T follicular helper cell (primary cell): ENCODE results near the gene PROK1.

Source experiments
- DNase-seq: peaks from one replicate; pipeline ENCODE4 v3.0.0-alpha.2; 2020; ENCODE audit warnings: low read depth

Gene PROK1

DNA sequence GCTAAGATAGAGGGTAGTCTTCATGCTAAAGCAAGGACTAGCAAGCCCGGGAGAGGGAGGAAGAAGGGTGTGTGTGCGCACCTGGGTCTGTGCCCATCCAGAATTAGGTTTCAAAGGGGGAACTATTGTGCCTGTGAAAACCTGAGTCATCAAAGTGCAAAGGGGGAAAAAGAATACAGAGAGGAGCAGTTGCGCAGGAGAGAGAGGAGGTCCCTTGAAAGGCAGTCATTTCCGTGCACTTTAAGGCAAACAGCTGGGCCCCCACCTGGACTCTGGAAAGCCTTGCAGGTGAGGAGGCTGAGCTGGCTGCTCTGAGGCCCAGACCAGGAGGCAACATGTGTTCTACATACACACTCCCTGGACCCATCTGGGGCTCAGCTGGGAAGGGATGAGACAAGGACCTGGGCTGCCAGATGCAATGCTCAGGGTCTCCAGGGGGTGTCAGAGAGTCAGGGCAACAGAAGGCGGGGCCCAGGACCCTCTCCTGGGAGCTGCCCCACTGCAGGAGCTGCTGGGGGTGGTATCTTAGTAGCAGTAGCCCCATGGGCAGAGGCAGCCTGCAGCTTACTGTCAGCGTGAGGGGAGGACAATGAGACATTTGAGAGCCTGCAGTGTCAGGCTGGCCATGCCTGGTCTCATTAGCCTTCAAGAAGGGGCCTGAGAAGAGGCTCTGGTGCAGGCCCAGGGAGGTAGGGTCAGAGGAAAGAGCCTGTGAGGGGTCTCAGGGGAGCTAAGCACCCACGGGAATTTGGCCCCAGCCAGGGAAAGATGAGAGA is 14.3 kb downstream of the PROK1 start:
- no peak for DNase-seq

DNA sequence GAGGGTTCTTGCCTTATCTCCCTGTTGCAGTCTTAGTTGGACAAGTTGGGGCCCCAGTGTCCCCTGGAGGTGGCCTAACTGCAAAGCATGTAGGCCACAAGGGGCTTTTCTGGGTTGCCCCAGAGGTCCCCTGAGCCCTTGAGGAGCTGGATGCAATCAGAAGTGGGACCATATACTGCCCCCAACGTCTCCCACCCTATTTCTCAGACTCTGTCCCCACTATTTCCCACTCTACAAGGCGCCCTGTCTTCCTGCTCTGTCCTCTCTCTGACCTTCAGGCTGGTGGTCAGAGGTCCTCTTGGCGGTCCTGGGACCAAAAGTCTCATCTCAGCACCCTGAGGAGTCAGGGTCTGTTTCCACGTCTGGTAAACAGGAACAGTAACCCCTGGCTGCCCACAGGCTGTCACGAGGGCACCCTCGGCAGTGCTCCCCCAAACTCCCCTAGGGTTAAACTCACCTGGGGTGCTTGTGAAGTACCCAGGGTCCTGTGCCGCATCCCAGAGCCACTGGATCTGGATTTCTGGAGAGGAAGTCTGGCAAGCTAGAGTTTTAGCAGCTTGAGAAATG is 14.9 kb downstream of the PROK1 start:
- no peak for DNase-seq

DNA sequence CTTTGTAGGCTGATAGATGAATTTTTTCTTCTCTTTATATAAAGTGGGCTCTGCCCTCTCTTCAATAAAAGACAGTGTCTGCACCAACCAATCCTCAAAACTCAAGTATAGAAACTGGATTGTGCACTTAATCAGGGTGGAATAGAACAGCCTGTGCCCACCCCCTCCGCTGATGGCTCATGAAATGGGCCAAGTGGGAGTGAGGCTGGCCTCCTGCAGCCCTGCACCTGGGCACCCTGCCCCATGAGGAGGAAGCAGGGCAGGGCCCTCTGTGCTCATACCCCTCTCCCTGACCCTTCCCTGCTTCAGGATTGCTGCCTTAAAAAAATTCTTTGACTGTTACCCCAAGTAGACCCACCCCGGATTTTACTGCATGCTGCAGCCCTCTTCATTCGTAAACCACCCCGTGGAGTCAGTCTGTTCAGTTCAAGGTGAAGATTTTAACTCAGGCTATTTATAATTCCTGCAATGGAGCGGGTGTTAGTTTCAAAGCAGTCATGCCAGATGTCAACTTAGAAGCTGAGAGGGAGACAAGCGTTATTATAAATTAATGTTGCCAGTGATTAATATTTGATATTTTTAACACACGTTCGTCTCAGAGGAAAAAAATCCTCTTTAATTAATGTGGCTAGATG is 15.8 kb downstream of the PROK1 start:
- DNase-seq, result no peak

DNA sequence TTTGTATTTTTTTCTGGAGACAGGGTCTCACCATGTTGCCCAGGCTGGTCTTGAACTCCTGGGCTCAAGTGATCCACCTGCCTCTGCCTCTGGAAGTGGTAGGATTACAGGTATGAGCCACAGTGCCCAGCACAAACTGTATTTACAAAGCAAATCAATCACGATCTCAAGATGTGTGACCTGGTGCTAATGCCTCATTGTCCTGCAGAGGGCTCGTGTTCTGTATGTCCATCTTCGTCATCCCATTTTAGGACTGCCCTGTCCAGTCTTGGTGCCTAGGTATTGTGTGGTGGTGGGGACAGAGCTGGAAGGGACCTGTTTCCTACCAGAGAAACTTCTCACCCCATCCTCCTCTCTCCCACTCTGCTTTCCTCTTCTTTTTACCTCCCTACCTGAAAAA is 20.2 kb downstream of the PROK1 start:
- no peak for DNase-seq

DNA sequence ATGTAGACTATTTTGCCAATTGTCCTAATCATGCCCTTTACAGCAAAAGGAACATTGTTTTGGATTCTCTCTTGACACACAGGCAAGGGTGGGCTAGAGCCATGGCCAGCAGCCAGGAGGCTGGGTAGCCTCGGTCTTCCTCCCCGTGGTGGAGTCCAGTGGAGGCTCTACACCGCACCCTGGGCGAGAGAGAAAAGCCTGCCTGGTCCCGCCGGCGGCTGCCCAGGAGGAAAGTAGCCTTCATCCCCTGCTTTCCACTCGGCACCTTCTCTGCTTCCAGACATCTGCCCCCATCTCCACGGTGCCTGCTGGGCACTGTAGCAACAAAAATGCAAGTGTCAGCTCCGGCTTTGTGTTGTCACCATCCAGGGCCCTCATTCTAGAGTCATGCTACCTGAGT is 21.6 kb downstream of the PROK1 start:
- DNase-seq, result no peak

DNA sequence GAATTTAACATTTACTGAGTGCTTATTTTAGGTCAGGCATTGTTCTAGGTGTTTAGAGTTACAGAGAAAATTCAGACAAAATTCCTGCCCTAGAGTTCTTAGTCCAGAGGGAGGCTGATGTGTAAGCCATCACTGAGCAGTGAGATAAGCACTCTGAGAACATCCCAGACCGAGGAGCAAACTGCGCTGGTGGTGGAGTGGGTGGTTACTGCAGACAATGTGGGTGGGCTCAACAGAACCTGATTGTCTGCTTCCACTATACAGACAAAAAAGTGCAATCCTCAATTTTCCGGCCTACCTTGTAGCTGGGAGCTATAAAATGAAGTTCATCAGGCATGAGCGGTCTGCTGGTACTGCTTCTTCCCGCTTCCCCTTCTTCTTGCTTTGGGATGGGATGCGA is 23.5 kb downstream of the PROK1 start:
- DNase-seq, result no peak

DNA sequence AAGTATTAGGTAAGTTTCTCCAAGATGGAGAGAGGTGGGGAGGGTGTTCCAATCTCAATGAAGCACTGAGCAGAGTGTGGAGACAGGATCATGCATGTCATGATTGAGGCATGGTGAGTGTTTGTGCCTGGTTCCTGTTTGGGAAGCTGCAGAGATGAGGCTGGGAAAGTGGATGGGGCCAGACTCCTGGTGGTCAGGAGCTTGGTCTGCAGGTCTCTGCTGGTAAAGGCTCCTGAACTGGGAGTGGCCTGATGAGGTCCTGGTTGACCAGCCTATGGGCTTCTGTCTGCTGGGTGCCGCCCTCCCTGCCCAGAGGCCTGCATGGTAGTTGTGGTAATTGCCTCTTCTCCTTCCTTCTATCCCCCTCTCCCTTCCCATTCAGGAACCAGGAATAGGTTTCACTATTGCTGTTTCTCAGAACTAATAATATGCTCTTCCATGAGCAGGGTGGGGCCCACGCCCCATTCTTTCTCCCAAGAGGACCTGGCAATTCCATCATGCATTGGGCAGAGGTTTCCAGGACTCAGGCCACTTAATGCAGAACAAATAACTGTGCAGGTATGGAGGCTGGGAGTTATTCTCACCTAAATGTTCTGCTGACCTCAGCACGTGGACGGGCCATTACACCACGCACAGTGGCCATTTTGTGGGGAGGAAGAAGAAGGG is 24.5 kb downstream of the PROK1 start:
- no peak for DNase-seq

DNA sequence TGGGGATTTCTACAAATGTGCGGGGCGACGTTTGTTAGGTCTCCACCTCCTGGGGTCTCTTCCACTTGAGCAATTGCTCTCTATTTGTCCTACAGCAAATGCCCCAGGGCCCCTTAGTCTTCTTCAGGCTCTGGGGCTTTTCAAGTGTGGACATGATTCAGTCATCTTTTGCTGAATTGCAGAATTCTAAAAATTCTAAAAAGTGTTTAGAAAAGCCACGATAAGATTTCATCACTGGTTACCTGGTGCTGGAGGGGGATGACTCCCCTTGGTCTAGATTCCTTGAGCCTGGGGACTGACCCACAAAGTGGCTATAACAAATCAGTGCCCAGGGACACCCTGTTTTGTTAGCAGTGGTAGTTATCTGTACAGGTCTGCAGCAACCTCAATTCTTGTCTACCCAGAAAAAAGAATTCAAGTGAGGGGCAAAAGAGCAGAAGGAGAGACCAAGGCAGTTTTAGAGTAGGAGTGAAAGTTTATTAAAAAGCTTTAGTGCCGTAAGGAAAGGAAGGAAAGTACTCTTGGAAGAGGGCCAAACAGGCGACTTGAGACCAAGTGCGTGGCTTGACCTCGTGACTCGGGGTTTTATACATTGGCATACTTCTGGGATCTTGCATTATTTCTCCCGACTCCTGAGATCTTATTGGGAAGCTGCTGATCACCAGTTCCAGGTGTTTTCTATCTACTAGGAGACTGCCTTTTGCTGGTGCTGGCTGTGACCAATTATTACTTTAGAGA is 25.2 kb downstream of the PROK1 start:
- DNase-seq, result no peak

DNA sequence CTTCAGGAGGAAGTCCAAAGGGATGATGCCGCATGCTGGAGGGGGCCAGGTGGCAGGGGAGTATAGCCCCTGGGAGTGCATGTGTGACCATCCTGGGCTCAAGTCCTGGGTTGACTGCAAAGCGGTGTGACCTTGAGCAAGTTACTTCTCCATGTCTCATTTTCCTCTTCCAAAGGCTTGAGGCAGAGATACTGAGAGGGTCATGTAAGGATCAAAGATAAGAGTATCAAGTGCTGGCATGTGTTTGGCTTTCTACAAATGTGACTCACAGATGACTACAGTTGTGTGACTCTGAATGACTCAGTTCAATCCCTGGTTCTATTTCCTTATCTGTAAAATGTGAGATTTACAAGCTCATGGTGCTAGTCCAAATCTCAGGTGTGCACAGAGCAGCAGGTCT is 26.1 kb downstream of the PROK1 start:
- no peak for DNase-seq

DNA sequence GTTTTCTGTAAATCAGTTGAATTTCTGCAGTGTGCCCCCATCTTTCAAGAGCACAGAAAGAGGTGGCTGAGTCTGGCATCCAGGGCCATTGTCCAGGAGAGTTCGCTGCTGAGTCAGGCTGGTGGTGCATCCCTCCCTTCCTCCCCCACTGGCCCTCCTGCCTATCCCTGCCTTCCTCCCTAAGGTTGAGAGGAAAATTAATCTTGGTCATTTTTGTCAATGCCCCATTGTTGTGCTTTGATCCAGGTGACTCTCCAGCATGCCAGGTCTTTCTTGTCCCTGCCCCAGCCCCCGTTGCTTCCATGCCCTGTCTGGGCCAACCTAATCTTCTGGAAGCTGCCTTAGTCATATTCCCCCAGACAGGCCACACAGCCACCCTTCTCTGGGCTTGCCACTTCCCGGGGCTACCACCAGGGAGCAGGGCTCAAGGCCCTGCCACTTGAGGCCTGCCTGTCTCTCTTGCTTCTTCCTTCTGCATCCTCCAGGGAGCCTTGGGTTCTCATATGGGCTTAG is 26.6 kb downstream of the PROK1 start:
- DNase-seq, result no peak

DNA sequence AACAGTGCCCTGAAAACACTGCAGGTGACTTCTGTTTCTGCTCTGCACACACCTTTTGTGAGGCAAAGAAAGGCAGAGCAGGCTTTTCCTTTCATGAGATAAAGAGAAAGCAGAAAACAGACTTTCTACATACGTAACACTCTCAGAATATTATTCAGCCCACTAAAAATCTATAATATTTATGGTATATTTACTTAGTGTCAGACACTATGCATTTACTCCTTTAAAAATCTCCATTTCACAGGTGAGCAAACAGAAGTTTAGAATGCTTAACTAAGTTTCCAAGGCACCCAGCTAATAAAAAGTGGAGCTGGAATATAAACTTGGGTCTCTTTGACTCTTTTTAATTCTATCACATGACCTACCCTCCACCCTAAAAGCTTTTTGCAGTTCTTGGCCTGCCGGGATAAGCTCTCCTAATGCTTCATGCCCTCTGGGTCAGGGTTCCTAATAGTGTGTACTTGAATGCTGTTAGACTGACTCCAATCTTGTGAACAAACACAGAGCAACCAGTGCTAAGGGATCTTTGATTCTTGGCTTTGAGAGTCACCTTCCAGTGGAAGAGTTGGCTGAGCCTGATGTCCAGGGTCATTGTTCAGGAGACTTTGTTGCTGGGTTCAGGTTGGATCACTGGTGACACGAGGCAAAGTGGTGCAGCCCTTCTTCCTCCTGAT is 27.2 kb downstream of the PROK1 start:
- DNase-seq, result no peak

DNA sequence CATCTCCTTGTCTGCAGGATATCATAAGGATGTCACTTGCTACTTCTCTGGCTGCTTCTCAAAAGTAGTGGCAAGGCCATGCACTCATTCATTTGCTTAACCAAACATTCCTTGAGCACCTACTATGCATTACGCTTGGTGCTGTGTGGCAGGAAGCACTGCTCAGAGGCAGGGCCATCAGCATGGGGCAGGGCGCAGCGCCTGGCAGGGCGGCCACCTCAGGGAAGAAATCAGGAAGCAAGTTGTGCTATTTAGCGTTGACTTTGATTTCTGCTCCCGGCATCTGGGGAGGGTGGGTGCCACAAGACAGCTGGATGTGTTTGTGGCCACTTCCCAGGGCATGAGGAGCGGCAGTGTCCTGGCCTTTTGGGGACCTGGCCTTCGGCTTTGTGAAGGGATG is 27.9 kb downstream of the PROK1 start:
- DNase-seq, result no peak

DNA sequence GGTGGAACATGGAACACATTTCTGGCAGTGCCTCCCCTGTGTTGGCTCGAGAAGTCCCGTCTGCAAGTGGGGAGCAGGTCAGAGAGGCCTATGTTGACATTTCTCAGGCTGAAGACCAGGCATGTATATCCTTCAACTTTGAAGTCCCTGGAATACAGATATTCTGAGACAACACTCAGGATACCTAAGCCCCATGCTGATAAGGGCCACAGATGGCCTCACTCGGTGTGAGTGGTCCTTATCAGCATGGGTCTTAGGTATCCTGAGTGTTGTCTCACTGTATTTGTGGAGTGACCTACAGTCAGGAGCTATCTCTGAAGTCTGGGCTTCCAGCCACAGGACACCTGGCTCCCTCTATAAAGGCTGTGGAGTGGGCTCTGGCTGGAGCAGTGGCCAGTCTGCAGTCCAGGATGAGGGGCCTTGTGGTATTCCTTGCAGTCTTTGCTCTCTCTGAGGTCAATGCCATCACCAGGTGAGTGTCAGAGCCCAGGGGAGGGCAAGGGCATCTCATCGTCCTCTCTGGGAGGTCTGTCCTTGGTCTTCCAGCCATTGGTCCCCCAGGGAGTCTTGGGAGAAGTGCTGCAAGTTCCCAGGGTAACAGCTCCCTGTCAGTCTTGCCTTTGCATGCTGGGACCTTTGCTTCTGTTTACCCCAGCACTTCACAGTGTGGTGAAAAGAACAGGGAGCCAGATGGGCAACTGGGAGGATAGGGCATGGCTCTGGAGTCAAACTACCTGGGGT is 29.6 kb downstream of the PROK1 start:
- no peak for DNase-seq

DNA sequence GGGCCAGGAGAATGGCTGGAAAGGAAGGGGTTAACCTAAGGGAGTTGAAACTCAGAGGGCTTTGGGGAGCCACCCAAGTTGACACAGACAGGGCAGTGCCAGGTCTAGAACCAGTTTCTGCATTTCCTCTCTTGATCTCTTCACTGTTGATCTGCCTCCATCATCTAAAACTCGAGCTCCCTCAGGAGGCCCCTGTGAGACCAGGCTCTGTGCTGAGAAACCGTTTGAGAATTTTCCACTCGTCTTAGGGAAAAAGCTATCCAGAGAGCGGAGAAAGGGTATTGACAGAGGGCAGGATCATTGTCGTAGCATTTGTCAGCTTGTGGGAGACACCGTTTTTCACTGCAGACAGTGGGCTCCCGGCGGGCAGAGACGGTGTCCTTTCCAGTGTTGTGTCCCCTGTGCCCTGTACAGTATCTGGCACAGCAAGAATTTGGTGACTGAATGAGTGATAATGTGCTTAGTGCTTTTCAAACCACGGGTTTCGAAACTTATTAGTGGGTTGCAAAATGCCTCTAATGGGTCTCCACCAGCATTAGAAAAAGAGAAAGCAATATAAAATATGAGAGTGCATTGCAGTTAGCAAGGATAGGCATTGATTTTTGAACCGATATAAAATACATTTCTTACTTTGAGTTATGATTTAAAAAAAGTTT is 31.1 kb downstream of the PROK1 start:
- no peak for DNase-seq

DNA sequence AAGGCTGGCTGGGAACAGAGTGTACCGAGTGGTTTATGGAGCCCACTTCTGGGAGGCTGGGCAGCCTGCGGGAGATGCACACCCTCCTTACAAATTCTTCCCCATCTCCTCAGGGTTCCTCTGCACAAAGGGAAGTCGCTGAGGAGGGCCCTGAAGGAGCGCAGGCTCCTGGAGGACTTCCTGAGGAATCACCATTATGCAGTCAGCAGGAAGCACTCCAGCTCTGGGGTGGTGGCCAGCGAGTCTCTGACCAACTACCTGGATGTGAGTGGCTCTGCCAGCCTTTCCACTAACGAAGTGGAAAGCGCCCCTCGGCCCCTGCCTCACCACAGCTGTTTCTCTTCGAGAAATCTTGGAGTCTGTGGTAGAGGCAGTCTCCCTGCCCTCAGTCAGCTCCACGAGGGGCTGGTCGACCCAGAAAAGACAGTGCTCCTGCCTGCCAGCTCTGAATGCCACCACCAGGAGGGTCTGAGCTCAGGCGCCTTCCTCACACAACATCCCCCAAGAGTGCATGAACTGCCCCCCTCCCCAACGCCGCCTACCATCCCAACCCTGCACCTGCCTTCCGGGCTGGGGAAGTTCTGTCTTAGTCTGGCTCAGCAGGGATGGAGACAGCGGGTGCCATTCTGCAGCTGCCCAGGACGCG is 31.8 kb downstream of the PROK1 start:
- no peak for DNase-seq

DNA sequence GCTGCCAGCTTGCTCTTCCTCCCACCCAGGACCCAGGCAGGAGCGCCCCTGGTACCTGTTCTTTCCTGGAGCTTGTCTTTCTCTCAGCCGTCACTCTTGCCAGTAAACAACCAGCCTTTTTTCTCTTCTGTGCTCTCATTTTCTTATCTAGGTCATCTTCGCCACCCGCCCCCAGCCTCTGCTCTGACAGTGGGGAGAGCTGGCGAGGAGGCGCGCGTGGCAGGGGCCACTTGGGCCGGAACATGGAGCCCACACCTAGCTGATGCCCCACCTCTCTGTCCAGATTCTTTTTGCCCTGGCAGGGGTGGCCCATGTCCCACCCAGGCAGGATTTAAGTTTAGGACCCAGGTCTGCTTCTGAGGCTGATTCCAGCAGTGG is 32.3 kb downstream of the PROK1 start:
- no peak for DNase-seq

DNA sequence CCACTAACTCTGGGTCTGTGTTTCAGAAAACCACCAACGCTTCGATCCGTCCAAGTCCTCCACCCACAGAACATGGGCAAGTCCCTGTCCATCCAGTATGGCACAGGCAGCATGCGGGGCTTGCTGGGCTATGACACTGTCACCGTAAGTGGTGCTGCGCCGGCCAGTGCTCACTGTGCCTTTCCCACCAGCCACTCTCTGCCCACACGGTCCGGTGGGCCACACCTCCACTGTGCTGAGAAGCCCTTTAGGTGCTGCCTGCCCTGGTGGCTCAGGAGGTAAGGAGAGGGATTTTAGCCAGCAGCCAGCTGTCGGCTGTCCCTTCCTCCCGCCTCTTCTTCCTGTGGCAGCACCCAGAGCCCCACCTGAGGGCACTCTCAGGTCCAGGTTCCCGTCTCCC is 33.9 kb downstream of the PROK1 start:
- no peak for DNase-seq

DNA sequence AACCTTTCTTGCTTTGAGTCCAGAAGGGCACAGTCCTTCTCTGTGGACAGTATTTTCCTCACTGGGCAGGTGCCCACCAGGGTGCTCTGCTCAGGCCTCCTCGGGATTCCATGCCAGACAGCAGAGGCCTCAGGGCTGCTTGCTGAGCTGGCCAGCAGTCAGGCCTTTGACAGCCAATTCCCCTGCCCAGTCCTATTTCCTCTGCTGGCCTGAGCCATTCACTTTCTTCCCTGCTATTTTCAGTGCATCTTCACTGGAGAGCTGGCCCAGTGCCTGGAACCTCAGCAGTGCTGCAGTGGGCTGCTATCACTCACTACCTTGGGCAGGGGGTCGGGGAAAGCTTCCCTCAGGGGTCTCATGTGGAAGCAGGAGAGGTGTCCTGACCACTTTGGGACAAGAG is 34.8 kb downstream of the PROK1 start:
- no peak for DNase-seq

DNA sequence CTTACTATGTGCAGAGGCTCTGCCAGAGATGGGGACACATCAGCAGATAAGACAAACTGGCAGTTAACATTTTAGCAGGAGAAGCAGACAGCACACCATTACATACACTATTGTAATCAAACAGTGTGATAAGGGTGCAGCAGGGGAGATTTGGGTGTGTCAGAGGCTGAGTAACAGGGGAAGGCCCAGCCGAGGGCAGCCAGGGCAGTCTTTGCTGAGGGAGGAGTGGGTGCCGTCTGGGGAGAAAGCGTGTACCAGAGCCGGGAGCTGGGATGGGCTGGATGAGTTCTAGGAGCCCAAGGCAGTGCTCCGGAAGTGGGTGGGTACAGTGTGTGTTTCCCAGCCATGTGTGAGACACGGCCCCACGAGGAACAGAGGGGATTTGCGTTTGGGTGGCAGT is 36.8 kb downstream of the PROK1 start:
- no peak for DNase-seq

DNA sequence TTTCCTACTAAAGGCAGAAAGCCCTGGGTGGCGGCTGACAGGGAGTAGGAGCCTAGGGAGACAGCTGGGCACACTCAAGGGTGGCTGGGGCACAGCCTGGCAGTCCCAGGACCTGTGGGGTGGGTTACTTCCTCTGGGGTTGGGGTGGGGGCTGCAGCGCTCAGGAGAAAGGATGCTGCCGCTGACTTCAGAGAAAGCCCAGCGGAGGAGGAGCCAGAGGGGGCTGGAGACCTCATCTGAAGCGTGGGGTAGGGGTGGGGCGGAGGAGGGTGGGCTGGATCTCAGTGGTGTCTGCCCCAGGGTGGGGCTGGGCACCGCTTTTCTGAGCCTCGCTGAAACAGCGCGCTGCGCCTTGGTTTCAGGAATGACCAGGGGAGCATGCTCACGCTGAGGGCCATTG is 37.2 kb downstream of the PROK1 start:
- DNase-seq, result no peak
